HG02588 (cell line): Measurements from ENCODE around the gene RNF5.
"Not testable (repeated sequence)": the region's sequence is repeated elsewhere in the genome, so short reads cannot be mapped to it uniquely, and the experiment has no call there.

ENCODE experiments used
- ATAC-seq: cut with Tn5 transposase; IDR thresholded peaks from one replicate; pipeline ENCODE4 v1.9.1; 2021; ENCODE audit warnings: mild to moderate bottlenecking, moderate library complexity; ENCODE audit not compliant: unreplicated experiment

RNF5 gene

DNA sequence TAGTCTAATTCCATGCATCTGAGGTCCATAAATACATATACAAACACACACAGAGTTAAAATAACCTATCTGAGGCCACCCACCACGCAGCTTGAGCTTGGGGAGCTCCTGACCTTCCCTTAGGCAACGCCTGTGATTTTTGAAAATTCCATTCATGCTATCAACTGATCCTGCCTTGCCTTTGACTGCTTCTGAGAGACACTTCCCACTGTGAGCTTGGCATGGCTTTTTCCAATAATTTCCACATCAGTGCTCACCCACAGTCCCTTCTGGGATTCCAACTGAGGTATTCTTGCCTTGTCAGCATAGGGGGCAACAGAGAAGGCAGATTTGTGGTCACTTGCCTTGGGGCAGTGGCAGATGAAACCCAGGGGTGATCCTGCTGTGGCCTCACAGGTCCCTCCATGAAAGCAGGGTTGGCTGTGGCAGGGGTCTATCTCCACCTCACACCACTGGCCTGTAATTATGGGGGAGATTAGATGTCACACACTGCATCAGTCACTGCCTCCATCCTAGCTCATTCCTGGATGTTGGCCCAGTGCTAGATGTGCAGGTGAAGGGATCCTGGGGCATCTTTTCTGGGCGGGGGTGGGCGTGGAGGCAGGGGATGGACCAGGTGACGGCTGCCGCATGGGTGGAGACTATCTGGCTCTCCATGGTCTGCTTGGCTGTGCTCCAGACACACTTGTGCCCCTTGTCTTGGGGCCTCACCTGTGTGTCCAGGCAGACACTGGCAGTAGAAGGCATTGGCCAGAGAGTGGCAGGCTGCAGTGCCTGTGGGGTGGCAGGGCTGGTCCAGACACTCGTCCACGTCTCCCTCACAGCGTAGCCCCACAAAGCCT lies 25.4 kb downstream of the RNF5 start:
- ATAC-seq = no peak

DNA sequence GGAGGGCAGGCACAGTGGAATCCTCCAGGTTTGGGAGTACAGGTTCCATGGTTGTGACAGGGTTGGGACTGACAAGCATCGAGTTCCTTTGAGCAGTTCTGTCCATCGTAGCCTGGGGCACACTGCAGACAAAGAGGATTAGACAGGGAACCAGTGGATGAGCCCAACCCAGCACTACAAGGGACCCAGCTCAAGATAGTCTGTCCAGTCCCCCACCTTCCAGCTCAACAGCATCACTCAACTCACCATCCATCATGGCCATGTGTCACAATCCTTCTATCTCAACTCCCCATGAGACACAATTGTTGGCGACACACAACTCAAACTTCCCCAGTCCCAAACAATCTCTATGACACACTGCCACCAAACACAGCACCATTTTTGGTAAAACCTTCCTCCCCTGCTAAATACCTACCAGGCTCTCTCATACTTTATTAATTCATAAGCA lies 26.1 kb downstream of the RNF5 start:
- ATAC-seq = no peak

DNA sequence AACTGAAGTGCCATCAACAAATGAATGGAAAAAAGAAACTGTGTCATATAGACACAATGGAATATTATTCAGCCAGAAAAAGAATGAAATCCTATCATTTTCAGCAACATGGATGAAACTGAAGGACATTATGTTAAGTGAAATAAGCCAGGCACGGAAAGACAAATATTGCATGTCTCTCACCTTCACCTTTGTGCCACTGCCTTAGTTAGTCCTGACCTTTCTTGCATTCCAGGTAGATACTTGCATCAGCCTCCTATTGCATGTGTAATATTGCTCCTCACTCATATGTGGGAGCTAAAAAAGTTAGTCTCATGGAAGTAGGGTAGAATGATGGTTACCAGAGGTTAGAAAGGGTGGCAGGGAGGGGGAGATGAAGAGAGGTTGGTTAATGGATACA lies 30.8 kb downstream of the RNF5 start:
- ATAC-seq = no peak

DNA sequence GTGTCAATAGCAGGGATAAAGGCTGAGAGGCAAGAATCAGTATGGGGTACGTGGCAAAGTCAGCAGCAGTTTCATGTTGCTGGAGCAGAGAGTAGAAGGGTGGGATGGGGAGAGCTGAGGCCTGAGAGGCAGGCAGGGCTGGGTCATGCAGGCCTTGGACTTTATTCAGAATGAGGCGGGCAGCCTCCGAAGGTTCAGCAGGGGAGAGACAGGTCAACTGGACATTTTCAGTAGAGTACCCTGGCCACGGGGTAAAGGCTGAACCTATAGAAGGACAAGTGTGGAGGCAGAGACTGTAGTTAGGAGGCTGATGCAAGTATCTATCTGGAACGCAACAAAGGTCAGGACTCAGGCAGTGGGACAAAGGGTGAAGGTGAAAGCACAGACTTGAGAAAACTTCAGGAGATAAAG lies 32.0 kb downstream of the RNF5 start:
- no peak for ATAC-seq

DNA sequence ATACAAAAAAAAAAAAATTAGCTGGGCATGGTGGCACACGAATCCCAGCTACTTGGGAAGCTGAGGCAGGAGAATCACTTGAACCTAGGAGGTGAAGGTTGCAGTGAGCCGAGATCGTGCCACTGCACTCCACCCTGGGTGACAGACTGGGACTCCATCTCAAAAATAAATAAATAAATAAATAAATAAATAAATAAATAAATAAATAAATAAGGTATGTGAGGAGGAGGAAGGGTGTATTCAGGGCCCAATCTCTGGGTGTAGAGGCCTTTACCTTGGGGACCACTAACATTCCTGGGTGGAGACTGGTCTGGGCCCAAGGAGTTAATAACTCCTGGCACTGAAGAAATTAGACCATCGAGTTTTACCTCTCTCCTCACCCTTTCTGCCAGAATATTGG lies 33.2 kb downstream of the RNF5 start:
- ATAC-seq = not testable (repeated sequence)

DNA sequence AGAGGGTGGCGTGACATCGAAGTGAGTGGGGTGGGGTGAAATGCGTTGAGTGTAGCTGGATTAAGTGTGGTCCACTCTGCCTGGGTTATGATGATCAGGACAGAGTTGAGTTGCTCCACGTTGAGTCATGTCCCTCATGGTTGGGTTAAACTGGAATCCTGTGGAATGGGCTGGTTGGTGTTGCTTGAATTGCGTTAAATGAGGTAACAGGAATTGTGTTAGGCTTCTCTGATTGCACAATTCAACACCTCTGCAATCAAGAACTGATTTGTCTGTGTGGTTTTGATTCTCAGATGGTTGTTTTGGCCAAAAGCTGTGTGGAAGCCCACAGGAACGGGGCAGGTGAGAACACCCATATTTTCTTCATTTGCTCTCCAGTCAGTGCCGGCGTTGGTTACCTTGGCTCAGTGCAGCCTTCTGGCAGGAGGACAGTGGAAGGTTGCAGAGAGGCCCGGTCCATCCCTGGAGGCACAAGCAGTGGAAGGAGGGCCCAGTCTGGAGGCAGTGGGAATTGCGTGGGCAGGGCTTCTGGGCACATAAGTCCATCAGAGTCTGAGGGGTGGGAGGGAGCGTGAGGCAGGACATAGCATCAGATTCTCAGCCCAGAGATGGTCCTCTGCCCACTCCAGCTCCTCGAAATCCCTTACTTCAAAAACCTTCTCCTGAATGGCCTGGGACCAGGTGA lies 34.0 kb downstream of the RNF5 start:
- no peak for ATAC-seq

DNA sequence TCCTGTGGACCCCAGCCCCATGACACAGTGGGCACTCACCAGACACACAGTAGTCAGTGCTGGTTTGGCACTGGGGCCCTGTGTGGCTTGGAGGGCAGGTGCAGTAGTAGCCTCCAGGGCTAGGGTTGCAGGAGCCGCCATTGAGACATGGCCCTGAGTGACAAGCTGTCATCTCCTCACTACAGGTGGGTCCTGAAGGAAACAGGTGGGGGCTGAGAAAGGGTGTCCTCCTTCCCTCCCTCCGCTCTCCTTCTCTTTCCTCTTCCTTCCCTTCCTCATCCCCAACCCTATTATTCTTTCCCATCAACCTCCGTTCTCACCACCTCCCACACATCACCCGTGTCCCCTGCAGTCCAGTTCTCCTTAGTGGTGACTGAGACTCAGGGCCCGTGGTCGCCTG lies 35.4 kb downstream of the RNF5 start:
- ATAC-seq = no peak

DNA sequence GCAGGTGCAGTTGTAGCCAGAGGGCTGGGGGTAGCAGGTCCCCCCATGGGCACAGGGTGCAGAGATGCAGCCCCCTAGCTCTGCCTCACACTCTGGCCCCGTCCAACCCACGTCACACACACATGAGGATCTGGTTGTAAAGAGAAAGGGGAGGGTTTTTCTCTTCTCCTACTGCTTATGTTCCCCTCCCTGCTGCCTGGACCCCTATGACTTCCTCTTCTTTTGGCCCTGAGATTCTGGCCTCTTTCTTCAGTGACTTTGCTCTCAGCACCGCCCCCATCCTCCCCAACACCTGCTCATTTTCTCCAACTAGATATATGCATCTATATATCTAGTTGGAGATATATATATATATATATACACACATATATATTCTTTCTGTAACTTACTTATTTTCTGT lies 35.9 kb downstream of the RNF5 start:
- no peak for ATAC-seq

DNA sequence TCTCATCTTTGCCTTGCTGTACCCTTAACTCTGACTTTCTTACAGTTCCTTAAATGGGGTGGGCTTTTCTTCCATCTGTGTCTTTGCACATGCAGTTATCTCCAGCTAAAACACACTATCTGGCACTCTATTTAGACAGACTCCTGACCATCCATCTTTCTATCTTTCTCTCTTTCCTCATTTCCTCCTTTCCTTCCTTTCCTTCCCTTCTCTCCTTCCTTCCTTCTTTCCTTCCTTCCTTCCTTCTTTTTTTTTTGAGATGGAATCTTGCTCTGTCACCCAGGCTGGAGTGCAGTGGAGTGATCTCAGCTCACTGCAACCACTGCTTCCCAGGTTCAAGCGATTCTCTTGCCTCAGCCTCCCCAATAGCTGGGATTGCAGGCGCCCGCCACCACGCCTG lies 37.4 kb downstream of the RNF5 start:
- no peak for ATAC-seq

DNA sequence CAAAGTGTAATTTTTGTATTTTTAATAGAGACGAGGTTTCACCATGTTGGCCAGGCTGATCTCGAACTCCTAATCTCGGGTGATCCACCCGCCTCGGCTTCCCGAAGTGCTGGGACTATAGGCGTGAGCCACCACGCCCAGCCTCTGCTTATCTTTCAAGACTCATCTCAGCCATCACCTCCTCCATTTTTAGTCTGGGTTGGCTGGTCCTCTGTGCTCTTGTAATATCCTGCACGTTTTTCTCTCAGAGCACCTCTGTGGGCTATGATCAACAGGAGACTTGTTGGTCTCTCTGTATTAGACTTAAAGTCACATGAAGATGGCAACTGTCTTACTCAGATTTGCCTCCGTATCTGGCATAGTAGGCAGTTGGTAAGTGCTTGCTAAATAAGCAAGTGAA lies 38.1 kb downstream of the RNF5 start:
- no peak for ATAC-seq

DNA sequence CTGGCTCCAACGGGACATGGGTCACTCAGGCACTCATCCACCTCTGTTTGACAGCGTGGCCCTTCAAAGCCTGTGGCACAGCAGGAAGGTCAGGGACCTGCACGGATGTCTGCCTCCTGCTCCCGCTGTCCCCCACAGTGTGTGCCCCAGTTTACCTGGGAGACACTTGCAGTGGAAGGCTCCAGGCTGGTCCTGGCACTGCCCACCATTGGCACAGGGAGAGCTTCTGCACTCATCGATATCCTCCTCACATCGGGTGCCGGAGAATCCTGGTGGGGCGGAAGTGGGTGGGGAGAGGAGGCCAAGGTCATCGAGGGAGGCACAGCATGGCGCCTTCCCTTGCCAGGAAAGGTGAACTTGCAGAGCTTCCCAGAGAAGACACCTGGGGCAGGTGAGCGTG lies 38.8 kb downstream of the RNF5 start:
- ATAC-seq = no peak

DNA sequence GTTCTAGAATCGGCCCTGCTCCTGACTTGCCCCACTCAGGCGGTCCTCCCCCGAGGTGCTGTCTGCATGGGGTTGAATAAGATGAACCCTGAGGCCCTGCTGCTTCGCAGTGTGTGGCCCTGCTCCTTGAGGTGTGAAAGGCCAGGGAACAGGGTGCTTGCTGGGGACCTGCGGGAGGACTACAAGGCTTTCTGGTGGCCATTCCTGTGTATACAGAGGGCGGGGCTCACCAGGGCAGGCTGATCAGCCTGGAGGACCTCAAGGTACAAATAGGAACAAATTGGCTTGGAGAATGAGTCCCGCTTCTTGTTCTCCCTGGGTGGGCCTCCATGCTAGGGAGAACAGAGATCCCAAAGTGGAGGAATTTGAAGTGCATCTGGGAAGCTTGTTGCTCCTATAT lies 40.0 kb downstream of the RNF5 start:
- no peak for ATAC-seq

DNA sequence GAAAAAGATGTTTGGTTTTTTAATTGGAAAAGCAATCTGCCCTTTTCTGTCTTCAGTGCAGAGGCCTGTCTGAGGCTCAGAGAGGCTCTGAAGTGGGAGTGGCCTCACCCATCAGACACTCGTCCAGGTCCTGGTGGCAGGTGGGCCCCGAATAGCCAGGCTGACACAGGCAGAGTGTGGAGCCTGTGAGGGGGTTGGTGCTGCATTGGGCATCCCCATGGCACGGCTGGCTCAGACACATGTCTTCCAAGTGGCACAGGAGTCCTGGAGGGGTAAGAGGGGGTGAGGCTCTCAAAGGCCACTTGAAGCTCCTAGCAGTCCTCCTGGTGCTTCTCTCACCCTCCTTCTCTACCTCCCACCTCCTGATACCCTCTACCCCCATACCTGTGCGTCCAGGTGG lies 41.8 kb downstream of the RNF5 start:
- ATAC-seq = no peak

DNA sequence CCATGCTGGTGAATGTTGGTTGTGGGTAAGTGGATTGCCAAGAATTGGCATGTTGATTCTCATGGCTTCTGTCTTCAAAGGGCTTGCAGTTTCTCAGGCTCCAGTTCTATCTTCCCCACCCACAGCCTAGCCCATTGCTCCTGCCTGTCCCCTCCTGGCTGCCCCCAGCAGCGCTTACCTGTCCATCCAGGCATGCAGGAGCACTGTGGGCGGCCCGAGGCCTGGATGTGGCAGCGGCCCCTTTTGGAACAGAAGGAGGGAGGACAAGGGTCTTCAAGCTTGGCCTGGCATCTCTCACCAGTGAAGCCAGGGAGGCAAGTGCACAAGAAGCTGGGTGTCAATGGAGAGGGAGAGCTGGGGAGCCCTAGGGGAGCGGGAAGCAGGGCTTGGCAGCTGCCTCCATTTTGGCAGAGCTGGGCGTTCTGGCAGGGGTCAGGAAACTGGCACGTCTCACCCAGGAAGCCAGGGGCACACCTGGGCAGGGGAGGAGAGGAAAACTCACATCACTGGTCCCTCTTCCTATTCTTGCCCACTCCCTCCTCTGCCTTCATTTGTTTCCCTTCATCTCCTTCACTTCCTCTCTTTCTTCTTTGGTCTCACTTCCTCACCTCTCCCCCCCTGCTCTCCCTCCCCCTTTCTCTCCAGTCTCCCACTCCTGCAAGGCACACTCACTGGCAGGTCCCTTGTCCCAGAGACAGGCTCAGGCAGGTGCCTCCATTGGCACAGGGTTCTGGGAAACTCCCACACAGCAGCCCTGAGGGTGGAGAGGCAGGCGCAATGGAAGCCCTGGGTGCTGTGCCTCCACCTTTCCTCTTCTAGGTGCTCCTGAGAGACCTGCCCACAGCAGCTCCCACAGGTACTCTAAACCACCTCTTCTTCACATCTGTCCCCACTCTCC lies 44.4 kb downstream of the RNF5 start:
- ATAC-seq = no peak

DNA sequence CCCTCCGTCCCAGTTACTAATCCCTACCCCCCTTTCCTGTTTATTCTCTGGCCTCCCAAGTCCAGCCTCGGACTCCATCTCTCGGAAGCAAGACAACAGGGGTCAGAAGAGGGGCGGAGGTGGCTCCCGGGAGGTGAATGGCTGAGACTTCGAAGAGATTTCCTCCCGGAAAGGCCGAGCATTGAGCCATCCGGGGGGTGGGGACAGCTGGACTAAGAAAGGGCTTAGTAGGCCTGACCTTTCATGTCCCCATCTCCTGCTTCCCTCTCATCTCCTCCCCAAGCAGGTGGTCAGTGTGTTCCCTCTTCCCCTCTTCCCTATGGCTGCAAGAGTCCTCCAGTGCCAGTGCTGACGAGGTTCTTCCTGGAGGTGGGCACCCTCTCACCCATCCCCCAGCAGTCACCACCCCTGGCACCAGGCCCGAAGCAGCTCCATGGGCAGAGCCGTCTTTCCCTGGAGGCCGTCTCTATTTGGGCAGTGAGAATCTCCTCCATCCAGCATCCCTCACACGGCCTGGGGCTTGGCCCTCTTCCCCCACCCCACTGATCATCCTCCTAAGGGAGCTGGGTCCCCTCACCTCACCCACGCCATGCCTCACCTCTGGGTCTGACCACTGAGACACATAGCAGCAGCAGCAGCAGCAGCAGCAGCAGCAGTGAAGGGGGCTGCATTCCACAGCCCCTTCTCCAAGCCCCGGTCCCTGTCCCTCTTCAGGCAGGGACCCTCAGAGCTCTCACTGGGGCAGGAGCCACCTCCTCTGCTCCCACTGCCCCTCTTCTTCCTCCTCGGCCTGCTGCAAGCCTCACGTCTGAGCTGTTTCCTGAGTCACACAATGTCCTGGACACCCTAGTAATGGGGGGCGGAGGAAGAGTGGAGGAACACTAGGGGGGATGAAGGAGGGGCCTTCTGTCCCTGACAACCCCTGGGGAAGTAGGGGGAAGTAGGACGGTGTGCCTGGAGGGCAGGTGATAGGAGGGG lies 45.3 kb downstream of the RNF5 start, which contains the start of gene NOTCH4:
Gene NOTCH4, minus strand, starts transcription at position 810 of the 978 bp plus-strand sequence. Its CDS starts 139 bp downstream, at position 671.
- ATAC-seq = no peak

DNA sequence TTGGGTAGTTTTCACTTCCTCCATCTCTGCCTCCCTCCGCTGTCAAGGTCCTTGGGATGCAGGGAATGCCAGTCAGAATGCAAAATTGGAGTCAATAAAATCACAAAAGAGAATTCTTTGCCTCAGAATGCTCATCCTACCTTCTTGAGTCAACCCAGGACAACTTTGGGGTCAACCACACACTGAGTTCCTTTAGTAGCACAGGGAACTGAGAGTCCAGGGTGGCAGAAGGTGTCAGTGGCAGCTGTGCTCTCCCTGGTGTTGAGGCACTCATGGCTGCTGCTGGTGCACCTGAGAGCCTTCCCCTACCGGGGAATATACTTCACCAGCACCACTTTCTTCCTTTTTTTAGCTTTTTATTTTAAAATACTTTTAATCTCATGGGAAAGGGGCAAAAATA lies 46.5 kb downstream of the RNF5 start:
- ATAC-seq = no peak

DNA sequence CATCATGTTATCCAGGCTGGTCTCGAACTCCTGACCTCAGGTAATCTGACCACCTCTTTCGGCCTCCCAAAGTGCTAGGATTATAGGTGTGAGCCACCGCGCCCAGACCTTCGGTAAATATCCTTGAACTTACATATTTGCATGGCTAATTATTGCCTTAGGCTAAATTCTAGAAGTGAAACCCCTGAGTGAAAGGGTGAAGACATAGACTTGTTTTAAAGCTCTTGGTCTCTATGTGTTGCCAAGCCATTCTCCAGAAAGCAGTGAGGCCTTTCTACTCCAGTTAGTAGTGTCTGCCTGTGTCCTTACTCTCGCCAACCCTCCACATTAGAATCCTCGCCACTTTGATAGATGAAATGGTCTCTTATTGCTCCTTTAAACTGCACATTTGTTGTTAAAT lies 48.2 kb downstream of the RNF5 start:
- no peak for ATAC-seq
